Right ventricle myocardium inferior (tissue), 1 donor: ENCODE results near the gene LGR4. TPM values are rescaled to one million over a fixed set of nuclear protein-coding genes. Genes with fewer than 3 reads are reported as not detected.
A peak's percentile ranks its signal among the peaks of the same experiment; 100 is the strongest.

Experiments used
- ATAC-seq: fragments of 200-7000 bp; cut with Tn5 transposase; one replicate; pipeline ENCODE4 v1.9.1; 2020; ENCODE audit warnings: mild to moderate bottlenecking, moderate library complexity
- DNase-seq: peaks from one replicate; pipeline ENCODE4 v3.0.0; 2021; ENCODE audit errors: missing footprints
- intact Hi-C: fragments of 100-400 bp; cut with DNase I; formaldehyde crosslinking; loops from one replicate; pipeline ENCODE4 v1.11.0; 2022
- total RNA-seq: library from RNA; stranded (reverse); fragmentation: NEBNext Ultra II Directional; extraction: Animal tissue kit (Norgen Biotek cat#: 25700); gene quantifications from one replicate; pipeline ENCODE4 v1.2.1, GENCODE V29; 2021
- donor health status: DM: no; HTN: yes; CAD: no; lungs with severe emphysema.

Gene LGR4
- total RNA-seq, 1 donor from 2014 or later = 32.7 TPM

DNA sequence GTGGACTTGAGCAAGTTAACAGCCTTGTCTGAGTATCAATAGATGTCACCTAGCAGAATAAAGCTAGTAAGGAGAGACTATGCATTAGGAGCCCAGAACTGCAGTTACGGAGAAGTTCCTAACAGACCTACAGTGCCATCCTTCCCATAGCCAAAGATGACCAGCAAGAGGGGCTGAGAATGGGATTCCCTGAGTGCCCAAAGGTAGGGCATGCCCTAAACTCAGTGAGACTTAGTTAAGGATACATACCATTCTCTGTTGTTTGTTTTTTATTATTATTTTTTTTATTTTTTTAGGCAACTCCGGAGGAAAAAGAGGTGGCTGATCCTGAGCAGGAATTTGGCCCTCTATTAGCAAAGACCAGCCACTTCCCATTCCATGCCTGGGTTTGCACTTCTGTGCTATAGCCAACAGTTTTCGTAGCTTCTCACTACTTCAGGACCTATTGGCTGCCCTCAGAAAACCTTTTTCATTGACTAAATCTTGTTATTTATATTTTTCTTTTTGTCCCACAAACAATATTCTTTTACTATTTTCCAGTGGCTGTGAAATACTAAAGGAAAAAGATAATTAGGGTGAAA, 76.2 kb downstream of the LGR4 start:
- intact Hi-C loops = no loop called here
- ATAC-seq = no peak
- DNase-seq = no peak

DNA sequence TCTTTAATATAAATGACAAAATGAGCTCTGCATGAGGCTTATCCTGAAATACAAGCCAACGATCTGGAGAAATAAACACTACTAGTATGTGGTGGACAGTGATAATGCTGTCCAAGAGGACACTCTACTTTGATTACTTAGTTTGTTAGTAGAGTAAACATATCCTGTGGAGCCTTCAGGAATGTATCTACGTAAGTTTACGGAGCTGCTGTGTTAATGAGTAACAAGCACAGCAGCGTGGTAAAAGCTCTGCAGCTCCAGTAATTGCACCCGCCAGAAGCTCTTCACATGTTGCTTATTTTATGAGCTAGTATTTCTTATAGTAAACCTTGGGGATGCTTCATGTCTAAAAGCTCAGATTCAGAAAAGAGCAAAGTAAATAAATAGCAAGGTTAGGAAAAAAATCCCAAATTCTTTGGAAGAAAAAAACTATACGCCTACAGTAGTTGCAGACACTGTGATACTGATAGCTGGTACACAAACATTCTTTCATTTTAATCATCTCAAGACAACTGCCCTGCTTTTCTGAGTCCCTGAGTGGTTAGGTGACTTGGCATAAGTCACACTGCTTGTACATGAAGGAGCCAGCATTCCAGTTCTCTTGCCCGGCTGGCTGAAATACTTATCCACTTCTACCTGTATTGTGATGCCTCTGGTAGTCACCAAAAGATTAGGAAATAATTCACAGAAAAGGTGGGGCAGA, 76.9 kb downstream of the LGR4 start:
- intact Hi-C loops = no loop called here
- DNase-seq (no peak), ATAC-seq (peak; percentile 42)

DNA sequence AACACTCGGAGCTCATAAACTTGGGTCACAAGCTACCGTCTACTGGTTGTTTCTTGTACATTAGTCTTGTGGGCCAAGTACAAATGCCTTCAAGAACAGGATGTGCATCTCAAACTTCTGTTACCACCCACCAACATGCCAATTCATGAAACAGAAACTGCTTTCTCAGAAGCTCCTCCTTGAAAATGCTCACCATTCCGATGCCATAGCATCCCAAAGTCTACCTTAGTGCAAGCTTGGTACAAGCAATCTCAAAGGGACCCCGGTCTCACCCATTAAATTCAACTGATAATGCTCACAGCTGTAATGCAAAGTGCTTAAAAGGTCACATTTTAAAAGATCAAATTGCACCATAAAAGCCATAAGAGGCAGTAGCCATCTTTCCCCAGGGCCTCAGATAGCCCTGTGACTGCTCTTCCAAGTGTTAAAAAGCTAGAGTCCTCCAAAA, 77.8 kb downstream of the LGR4 start:
- intact Hi-C loops = loop anchor here (5.0 kb wide), 1 partner anchor 77 kb away; the partner anchor contains the start of gene LGR4
- no peak for ATAC-seq

DNA sequence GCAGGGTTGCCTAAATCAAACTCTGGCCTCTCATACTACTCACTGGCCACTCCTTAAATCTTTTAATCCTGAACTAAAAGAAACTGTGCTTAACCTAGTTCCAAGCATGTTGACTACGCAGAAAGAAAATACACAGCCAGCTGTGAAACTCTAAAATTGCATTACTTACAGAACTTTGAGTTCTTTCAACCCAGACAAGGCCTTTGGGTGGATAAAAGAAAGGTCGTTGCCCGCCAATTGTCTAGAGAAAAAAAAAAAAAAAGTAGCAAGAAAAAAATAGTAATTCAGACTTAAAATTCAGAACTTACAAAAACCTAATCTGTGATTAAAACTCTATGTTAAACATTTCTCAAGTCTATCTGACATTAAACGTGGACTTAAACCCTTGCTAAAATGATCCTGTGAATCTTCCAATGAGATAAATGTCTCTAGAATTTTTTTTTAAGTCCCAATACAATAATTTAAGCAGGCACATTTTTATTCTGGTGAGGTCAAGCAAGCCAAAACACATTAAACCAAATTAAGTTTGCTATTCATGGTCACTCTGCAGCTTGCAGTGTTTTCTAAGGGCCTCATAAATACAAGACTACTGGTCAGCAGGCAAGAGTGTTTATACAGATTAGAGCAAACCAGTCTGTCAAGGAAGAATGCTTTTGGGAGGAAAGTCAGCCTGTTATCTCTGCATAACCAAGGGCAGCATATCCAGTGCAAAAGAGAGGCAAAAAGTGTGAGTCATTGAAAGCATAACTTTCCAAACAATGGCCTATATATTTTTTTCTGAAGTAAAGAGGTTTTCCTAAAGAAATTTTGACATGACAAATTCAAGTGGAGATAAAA, 80.1 kb downstream of the LGR4 start:
- ATAC-seq (peak; percentile 38), DNase-seq (no peak)
- intact Hi-C loops = loop anchor here (5.0 kb wide), 1 partner anchor 80 kb away; the partner anchor contains the start of gene LGR4

More for the DNA sequence above, 77.8 kb downstream of the LGR4 start:
- no peak for DNase-seq

DNA sequence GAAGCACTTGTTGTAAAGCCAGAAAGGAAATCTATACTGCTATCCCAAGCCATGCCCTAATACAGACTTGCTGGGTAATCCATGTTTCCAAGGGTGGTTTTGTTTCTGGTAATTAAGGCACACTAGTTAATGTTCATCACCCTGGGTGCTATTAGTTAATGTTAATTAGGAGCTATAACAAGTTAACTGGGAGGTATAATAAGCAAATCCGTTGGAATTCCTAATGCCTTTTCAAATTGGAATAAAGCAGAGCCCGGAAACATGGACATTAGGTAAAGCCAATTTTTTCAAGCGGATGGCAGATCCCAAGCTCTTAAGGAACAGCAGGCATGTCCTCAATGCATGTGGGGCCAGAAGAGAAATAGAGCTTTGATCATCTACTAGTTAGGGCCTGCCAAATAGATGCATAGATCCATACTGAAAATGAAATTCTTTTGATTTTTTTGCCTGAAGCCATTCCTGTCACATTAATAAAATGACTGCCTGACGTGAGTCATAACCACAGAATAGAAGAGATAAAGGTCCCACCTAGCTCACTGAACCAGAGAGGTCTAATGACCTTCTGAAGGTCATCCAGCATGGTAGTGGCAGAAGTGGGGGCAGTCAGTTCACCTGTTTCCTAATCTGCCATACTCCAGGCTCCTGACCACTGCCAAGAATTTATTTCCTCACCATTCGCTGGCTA, 81.1 kb downstream of the LGR4 start:
- ATAC-seq (no peak), DNase-seq (no peak)
- intact Hi-C loops = loop anchor here (5.0 kb wide), 1 partner anchor 81 kb away; the partner anchor contains the start of gene LGR4

DNA sequence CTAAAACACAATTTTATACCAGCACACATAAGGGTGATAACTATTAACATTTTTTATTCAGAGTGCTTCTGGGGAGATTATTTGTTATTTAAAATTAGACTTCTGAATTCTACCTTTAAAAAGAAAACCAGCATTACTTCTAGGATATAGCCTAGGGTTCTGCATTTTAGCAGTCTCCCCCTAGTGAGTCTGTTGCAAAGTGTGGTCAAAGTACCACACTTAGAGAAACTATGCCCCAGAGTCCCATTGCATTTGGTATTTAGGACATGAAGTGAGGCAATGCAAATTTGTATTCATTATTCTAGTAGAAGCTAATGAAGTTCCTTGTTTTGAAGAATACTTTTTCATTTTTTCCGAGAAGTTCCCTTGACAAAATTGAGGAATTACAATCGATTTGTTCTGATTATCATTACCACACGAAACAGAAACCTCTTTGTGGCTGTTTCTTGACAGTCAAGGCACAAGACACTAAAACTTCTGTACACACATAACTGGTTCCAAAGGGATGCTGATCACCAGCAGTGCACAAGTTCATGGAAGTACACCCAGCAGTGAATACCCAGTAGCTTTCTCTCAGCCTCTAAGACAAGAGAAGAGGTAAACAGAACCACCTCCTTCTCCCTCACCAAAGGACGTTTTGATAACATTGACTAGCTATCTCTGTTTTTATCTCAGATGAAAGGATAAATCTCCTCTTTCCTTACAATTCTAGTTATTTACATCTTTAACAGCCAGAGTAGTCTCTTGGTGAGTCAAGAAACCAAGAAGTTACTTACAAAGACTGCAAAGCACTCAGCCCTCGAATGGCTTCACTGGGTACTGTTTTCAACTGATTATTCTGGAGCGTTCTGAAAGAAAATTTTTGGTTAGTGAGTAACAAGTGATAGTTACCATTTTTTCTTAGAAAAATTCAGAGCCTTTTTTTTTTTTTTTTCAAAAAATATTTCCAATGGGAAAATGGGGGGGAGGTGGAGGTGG, 82.0 kb downstream of the LGR4 start:
- intact Hi-C loops = loop anchor here (5.0 kb wide), 1 partner anchor 82 kb away; the partner anchor contains the start of gene LGR4
- DNase-seq (no peak), ATAC-seq (no peak)

DNA sequence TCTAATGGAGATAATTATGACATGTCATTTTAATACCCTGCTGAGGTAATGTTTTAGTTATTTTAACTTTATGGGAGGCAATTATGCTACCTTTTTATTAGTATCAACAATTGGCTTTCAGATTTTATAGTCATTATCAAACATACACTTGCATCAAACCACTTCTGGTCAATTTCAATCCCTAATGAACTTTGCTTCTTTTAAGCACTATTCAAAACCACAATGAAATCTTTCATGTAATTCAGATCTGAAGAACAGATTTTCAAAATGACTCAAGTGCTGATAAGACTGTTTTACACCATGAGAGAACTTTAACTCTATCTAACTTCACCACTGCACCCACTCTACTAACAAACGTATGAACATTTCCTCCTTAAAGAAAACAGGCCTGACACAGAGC, 83.7 kb downstream of the LGR4 start:
- ATAC-seq = no peak
- DNase-seq = no peak
- intact Hi-C loops = no loop called here

DNA sequence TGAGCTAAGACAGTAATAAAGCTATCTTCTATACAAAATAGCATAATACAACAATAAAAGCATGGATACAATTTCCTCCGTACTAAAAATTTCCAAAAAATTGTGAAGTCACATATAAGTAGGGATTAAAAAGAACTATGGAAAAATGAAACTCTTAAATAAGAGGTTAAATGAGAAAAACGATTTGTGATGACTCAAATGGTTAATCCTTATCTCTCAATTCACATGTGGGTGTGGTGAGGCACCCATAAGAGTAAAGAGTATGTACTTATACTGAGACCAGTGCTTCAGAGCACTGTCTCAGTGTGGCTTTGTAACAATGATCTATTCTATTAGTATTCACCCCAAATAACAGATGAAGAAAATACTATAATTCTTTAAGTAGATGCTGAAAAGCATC, 84.6 kb downstream of the LGR4 start:
- intact Hi-C loops = no loop called here
- ATAC-seq = no peak

DNA sequence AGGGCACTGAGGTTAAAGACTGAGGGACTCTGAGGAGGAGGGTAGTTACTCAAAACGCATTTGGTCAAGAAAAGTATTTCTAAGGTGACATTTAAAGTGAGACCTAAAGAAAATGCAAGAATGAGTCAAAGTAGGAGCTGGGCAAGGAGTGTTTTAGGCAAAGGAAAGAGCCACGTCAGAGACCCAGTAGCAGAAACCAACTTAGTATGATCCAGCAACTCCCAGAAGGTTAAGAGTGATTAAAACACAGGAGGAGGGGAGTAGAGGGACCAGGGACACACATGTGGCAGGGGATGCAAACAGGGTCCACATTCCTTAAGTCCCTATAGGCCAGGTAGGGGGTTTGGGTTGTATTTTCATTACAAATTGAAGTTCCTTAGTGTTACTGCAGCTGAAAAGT, 85.2 kb downstream of the LGR4 start:
- ATAC-seq (no peak), DNase-seq (no peak)
- intact Hi-C loops = no loop called here

More for the DNA sequence above, 84.6 kb downstream of the LGR4 start:
- no peak for DNase-seq

DNA sequence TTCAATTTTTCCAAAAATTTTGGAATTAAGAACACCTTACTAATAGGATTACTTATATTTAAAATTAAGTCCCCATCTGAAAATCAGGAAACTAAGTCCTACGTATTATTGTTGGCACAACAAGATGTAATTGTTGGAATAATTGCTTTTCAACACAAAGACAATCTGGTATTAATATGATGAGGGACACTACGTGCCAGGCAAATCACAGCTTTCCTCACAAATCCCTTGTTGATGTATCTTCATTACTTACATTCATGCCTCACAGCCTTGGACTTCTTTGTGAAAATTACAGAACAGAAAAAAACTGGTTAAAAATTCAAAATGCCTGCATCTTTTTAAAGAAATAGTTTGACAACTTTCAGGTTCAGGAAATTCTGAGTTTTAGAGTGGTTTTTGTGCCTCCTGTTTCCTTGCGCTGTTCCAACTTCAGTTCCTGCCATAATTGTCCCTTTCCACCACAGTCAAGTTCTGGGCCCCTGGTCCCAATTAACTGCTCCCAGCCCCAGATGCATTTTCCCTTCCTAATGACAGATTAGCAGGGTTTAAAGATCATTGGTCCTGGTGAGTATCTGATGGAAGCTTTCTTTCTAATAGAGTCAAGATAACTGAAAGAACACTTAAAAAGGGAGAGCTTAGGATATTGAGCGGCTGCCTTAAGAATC, 86.3 kb downstream of the LGR4 start:
- no peak for DNase-seq
- intact Hi-C loops = no loop called here
- ATAC-seq = no peak

DNA sequence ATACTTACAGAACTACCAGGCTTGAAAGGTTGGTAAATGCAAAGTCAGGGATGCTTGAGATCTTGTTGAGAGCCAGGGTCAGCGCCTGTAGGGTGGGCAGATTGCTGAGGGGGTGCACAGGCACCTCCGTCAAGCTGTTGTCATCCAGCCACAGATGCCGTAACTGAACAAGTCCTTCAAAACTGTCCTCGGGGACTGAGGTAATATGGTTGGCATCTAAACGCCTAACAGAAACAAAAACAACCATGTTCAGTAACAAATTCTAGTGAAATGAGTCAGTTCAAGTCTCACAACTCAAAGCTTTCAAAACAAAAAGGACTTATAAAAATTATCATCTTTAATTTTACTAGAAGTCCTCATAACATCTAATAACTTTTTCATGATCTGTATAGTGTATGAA, 87.3 kb downstream of the LGR4 start:
- ATAC-seq (peak; percentile 63), DNase-seq (no peak)
- intact Hi-C loops = no loop called here

DNA sequence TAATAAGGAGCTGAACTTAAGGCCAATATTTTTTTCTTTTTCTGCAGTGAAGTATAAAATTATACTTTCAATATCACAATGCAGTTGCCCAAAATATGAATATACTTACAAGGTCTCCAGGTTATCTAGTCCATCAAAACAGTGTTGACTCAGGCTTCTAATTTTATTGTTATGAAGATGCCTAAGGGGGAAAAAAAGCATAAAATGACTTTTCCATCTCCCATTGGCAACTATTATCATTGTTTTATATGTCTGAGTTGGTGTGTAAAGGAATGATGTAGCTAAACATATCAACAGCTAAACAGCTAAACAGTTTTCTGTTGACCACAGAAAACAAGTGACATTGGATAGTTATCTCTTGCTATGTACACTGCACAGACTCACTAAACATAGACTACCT, 88.4 kb downstream of the LGR4 start:
- intact Hi-C loops = no loop called here
- ATAC-seq = no peak
- DNase-seq = no peak

DNA sequence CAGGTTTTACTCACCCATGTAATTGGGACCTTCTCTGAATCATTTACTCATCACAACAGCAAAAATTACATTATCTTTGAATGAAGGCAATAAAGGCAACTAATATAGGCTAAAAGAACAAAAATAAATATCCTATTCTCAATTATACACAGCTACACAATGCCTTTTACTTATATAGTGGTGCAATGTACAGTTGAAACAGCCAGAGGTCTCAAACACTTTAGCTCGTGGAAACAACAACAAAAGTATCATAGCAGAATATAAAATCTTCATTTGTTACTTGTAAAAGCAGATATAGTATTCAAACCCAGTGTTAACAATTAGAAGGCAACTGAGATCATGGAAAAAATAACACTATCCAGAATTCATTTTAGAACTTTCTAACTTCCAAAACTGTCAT, 88.9 kb downstream of the LGR4 start:
- intact Hi-C loops = no loop called here
- no peak for ATAC-seq

DNA sequence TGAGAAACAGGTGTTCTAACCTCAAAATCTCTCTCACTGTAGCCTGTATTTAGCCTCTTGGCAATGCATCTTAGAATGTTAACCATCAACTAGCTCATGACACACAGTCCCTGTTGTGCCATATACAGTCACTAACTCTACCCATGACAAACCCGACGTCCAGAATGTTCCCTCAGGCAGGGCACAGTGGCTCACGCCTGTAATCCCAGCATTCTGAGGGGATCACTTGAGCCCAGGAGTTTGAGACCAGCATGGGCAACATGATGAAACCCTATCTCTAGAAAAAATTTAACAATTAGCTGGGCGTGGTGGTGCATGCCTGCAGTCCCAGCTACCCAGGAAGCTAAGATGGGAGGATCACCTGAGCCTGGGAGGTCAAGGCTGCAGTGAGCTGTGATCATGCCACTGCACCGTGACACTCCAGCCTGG, 91.3 kb downstream of the LGR4 start:
- intact Hi-C loops = no loop called here
- no peak for DNase-seq
- ATAC-seq = no peak

More for the DNA sequence above, 88.9 kb downstream of the LGR4 start:
- DNase-seq = no peak

DNA sequence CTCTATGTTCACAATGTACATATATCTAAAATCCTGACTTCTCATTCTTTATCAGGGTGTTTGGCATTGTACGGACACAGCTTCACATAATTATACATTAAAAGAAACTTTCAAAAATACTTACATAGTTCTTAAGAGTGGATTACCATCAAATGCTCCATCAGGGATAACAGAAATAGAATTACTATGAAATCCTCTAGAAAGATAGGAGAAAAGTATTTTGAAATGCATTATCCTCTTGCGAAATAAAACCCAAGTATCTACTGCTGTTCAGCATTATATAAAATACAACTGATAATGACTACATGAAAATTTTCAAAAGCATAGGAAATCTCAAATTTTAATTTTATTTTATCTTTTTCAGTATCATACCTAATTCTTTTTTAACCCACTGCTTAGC, 91.8 kb downstream of the LGR4 start:
- intact Hi-C loops = no loop called here
- ATAC-seq (no peak), DNase-seq (no peak)

DNA sequence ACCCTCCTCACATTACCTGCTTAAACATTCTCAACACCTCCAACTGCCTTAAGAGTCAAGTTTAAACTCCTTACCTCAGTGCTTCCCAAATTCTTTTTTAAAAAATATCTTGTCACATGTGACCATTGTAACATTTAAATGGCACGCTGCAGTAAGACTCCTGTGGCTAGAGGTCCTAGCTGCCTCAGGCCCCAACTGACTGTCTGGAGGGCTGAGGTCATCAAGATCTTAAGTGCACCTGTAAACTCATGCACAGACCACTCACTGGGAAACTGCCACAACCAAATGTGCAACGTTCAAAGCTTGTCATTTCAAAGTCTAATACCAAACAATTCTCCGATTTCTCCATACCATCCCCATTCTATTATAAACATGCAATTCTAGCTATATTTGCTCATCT, 93.1 kb downstream of the LGR4 start:
- ATAC-seq = no peak
- intact Hi-C loops = no loop called here

DNA sequence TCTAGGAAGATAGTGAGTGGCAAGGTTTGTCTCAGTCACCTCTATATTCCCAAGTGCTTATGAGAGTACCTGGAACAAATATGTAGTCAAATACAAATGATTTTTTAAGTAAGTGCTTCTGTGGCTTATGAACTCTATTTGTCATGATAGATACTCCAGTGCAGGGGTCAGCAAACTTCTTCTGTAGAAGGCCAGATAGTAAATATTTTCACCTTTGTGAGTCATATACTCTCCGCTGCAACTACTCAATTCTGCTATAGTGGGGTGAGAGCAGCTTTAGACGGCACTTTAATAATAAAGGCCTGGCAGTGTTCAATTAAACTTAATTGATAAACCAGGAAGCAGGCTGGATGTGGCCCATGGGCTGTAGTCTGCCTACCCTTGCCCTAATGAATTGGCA, 97.2 kb downstream of the LGR4 start:
- no peak for ATAC-seq
- intact Hi-C loops = no loop called here
- DNase-seq = no peak

More for the DNA sequence above, 93.1 kb downstream of the LGR4 start:
- DNase-seq = no peak
